PC-9 (cell line): Measurements from ENCODE around the gene CCDC194.

ENCODE experiments used
- CTCF ChIP-seq: fragments of 200-600 bp; sonication (generic); conservative IDR thresholded peaks from 2 replicates; pipeline ENCODE4 v1.6.1; 2017; ENCODE audit warnings: mixed run types, antibody characterized with exemption, mild to moderate bottlenecking, moderate library complexity
- EZH2 ChIP-seq: fragments of 200-600 bp; sonication (generic); IDR thresholded peaks from 2 replicates; pipeline ENCODE4 v1.8.0; 2017; ENCODE audit warnings: antibody characterized with exemption, low read depth

GRCh38 chr19:17435218-17435617 lies 41.2 kb upstream of the CCDC194 start:
- no peak for TF ChIP-seq CTCF
- no peak for TF ChIP-seq EZH2
